ENCODE data around the gene ADAMTS8. TPM values are rescaled to one million over a fixed set of nuclear protein-coding genes. Genes with fewer than 3 reads are reported as not detected.
A peak's percentile ranks its signal among the peaks of the same experiment; 100 is the strongest.

ADAMTS8 gene
- total and polyA plus RNA-seq, 9 donors, result 5.3 to 14.4 (median 10.7) TPM

DNA sequence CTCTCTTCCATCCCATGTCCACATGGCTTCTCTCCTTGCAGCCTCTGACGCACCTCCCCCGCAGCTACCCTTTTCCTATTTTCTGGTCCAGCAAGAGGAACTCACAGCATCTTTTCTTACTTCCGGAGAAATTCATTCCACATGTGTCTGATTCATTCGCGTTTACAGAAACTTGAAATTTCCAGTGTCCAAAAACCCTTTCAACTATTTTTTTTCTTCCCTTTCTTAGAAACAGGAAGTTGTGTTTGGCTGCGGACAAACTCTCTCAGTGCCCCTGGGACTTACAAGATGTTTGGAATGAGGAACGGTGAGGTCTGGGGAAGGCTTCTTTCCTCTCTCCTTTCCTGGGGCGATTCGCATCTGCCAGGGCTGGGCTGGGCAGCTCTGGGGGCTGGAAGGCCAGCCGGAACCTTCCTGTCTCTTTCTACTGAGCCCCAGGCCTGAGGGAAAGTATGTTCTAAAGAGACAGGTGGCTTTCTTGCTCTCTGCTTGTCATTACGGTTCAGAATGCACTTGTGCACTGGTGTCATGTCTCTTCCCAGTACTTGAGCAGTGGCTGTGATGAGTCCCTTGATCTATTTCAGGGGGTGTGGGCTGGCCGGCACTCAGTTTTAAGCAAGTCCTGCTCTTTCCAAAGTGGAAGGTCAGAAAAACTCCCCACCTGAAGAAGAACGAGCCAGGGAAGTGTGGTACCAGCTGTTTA, 27.5 kb downstream of the ADAMTS8 start:
- WGBS (ENCODE audit: insufficient coverage), result 3% methylated on average over 6 of the region's 13 CpGs
- DNase-seq, result peak; percentile 95
- Histone ChIP-seq H3K4me1 (ENCODE audit: control insufficient read depth, insufficient read depth, low read length) (peaks cover 54% of the 10 kb centered on the region), H3K27ac (ENCODE audit: low read length) (peak overlapping the region; percentile 69), H3K4me3 (ENCODE audit: low read length) (no peak overlapping the region), H3K27me3 (ENCODE audit: control insufficient read depth, insufficient read depth, low read length) (peaks cover 2% of the 10 kb centered on the region), H3K36me3 (ENCODE audit: control insufficient read depth, insufficient read depth, low read length) (no peaks in the 10 kb centered on the region), H3K9me3 (replicated peaks; ENCODE audit: control insufficient read depth, low read depth, low read length) (no peaks in the 10 kb centered on the region)

DNA sequence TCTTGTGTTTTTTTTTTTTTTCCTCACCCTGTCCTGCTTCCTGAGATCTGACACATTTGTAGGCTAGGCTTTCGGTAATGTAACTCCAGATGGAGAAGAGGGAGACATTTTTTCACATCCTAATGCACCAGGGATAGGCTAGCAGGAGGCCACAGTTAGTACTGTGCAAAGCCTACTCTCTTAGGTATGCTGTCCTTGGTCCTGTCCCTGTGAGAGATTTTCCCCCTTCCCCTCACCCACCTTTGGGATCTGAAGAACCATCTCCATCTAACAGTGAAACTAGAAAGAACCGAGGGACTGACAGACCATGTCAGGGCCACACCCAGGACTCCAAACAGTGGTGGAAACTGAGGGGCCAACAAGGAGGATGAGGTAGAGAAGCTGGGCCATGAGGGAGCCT, 29.2 kb downstream of the ADAMTS8 start:
- Histone ChIP-seq H3K9me3 (replicated peaks; ENCODE audit: control insufficient read depth, low read depth, low read length) (no peaks in the 10 kb centered on the region), H3K4me3 (ENCODE audit: low read length) (no peak overlapping the region), H3K27me3 (ENCODE audit: control insufficient read depth, insufficient read depth, low read length) (peaks cover 2% of the 10 kb centered on the region)

DNA sequence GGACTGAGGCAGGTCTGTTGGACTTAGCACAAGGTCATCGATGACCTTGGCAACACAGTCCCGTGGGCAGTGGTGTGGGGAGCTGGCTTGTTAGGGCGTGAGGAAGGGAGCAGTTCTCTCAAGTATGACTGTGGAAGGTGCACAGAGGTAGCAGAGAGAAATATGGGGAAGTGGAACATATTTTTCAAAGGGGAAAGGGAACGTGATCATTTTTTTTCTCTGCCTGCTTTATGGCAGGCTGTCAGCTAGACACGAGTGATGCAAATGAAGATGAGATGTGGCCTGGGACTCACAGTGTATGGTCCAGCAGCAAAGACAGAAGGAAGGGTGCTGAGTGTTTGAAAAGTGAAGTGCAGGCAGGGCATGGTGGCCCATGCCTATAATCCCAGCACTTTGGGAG, 30.6 kb downstream of the ADAMTS8 start:
- Histone ChIP-seq H3K9me3 (replicated peaks; ENCODE audit: control insufficient read depth, low read depth, low read length) (no peaks in the 10 kb centered on the region), H3K27ac (ENCODE audit: low read length) (no peak overlapping the region), H3K4me1 (ENCODE audit: control insufficient read depth, insufficient read depth, low read length) (peaks cover 39% of the 10 kb centered on the region), H3K4me3 (ENCODE audit: low read length) (no peak overlapping the region), H3K36me3 (ENCODE audit: control insufficient read depth, insufficient read depth, low read length) (no peaks in the 10 kb centered on the region), H3K27me3 (ENCODE audit: control insufficient read depth, insufficient read depth, low read length) (no peaks in the 10 kb centered on the region)
- 86% methylated on average over 5 of the region's 5 CpGs for WGBS (ENCODE audit: insufficient coverage)
- no peak for DNase-seq

More for the DNA sequence above, 29.2 kb downstream of the ADAMTS8 start:
- peaks cover 49% of the 10 kb centered on the region for H3K4me1 ChIP-seq (ENCODE audit: control insufficient read depth, insufficient read depth, low read length)
- H3K36me3 ChIP-seq (ENCODE audit: control insufficient read depth, insufficient read depth, low read length), result no peaks in the 10 kb centered on the region
- no peak for DNase-seq
- whole genome bisulfite sequencing (ENCODE audit: insufficient coverage), result no CpG with 5 or more reads among the region's 2 CpGs
- H3K27ac ChIP-seq (ENCODE audit: low read length), result no peak overlapping the region

DNA sequence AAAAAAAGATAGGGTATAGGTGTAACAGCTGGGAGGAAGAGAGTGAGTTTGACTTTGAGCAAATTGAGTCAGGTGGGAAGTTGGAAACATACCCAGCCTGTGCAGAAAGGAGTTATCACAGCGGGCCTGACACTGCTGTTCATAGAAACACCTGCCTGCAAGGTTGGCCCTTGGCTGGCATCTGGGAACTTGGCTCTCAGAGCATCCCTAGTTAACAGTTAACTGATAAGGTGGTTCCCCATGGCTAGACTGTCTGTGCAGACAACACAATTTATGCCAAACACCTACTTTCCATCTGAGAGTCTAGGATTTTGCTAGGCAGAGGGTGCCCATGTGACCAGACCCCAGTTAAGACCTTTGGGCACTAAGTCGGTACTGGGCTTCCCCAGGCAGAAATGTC, 31.4 kb downstream of the ADAMTS8 start:
- Histone ChIP-seq H3K9me3 (replicated peaks; ENCODE audit: control insufficient read depth, low read depth, low read length) (no peaks in the 10 kb centered on the region), H3K27ac (ENCODE audit: low read length) (no peak overlapping the region), H3K27me3 (ENCODE audit: control insufficient read depth, insufficient read depth, low read length) (peaks cover 4% of the 10 kb centered on the region), H3K36me3 (ENCODE audit: control insufficient read depth, insufficient read depth, low read length) (no peaks in the 10 kb centered on the region), H3K4me3 (ENCODE audit: low read length) (no peak overlapping the region), H3K4me1 (ENCODE audit: control insufficient read depth, insufficient read depth, low read length) (peaks cover 36% of the 10 kb centered on the region)
- no peak for DNase-seq
- WGBS (ENCODE audit: insufficient coverage), result 80% methylated on average over 2 of the region's 2 CpGs

DNA sequence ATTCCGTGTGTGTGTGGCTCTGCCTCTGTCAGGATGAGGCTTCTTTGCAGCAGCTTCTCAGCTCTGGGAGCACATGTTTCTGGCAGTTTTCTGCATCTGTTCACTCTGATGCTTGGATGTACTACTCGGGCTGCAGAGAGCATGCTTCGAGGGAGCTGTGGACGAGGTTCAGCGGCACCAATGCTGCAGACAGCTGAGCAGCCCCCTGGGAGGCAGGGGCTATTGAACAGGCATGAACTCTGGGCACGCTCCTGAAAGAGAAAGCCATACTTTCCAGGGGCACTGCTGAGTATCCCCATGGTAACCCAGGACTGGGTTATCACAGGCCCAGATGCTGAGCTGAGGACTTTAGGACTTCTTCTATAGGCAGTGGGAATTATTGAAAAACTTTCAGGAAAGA, 33.8 kb downstream of the ADAMTS8 start:
- H3K4me1 ChIP-seq (ENCODE audit: control insufficient read depth, insufficient read depth, low read length), result peaks cover 28% of the 10 kb centered on the region
- peaks cover 7% of the 10 kb centered on the region for H3K27me3 ChIP-seq (ENCODE audit: control insufficient read depth, insufficient read depth, low read length)
- H3K27ac ChIP-seq (ENCODE audit: low read length), result no peak overlapping the region
- H3K4me3 ChIP-seq (ENCODE audit: low read length), result no peak overlapping the region
- WGBS (ENCODE audit: insufficient coverage), result 23% methylated on average over 6 of the region's 6 CpGs
- DNase-seq, result peak; percentile 33
- H3K36me3 ChIP-seq (ENCODE audit: control insufficient read depth, insufficient read depth, low read length), result no peaks in the 10 kb centered on the region
- no peaks in the 10 kb centered on the region for H3K9me3 ChIP-seq (replicated peaks; ENCODE audit: control insufficient read depth, low read depth, low read length)

DNA sequence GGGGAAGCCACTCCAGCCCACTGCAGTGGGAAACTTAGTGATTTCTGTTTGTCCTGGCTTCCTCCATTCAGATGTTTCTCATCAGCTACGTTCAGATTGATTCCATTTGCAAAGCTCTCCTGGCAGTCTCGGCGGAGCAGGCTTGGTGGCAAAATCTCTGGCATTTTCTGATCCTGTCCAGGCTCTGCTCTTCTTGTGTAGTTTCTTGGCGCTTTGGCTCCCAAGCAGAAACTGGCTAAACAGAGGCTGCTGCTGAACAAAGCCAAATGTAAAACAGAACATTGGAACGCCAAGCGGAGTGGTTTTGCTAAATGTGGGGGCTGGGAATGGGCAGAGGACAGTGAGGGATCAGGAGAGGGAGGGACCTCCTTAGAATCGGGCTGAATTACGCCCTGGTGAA, 36.7 kb downstream of the ADAMTS8 start:
- 21% methylated on average over 7 of the region's 8 CpGs for WGBS (ENCODE audit: insufficient coverage)
- peak; percentile 38 for DNase-seq

DNA sequence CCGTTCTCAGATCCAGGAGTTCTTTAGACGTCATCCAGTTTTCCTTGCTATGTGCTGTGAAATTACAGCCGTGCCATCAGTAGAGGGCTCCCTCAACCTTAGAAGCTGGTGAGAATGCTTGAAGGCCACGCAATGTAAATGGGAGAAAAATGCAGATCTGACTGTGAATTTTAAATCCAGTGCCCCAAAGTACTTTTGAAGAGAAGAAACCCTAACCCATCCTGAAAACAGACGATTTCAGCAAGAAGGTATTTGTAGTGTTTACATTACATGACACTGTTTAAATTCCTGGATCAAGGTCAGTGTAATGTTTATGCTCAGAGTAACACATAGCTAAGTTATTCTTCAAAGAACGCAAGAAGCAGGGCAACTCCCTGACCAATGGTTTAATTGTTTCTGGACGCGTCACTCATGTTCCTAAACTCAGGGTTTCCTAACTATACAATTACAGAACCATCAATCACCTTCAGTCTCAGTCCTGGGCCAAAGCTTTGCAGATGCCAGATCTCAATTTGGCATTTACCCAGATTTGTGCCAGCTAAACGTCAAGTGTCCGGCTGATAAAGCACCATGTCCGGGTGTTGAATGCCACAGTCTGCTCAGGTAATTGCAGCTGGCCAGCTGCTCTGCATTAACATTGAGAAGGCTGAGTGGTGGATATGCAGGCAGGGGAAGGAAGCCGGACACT, 38.2 kb downstream of the ADAMTS8 start:
- DNase-seq, result peak; percentile 75
- Histone ChIP-seq H3K27ac (ENCODE audit: low read length) (no peak overlapping the region), H3K9me3 (replicated peaks; ENCODE audit: control insufficient read depth, low read depth, low read length) (no peaks in the 10 kb centered on the region), H3K4me1 (ENCODE audit: control insufficient read depth, insufficient read depth, low read length) (peaks cover 38% of the 10 kb centered on the region), H3K4me3 (ENCODE audit: low read length) (no peak overlapping the region), H3K36me3 (ENCODE audit: control insufficient read depth, insufficient read depth, low read length) (no peaks in the 10 kb centered on the region), H3K27me3 (ENCODE audit: control insufficient read depth, insufficient read depth, low read length) (peaks cover 7% of the 10 kb centered on the region)
- 51% methylated on average over 8 of the region's 12 CpGs for WGBS (ENCODE audit: insufficient coverage)

More for the DNA sequence above, 36.7 kb downstream of the ADAMTS8 start:
- peaks cover 7% of the 10 kb centered on the region for H3K27me3 ChIP-seq (ENCODE audit: control insufficient read depth, insufficient read depth, low read length)
- peaks cover 38% of the 10 kb centered on the region for H3K4me1 ChIP-seq (ENCODE audit: control insufficient read depth, insufficient read depth, low read length)
- no peak overlapping the region for H3K4me3 ChIP-seq (ENCODE audit: low read length)
- H3K9me3 ChIP-seq (replicated peaks; ENCODE audit: control insufficient read depth, low read depth, low read length), result no peaks in the 10 kb centered on the region
- no peaks in the 10 kb centered on the region for H3K36me3 ChIP-seq (ENCODE audit: control insufficient read depth, insufficient read depth, low read length)
- H3K27ac ChIP-seq (ENCODE audit: low read length), result no peak overlapping the region

DNA sequence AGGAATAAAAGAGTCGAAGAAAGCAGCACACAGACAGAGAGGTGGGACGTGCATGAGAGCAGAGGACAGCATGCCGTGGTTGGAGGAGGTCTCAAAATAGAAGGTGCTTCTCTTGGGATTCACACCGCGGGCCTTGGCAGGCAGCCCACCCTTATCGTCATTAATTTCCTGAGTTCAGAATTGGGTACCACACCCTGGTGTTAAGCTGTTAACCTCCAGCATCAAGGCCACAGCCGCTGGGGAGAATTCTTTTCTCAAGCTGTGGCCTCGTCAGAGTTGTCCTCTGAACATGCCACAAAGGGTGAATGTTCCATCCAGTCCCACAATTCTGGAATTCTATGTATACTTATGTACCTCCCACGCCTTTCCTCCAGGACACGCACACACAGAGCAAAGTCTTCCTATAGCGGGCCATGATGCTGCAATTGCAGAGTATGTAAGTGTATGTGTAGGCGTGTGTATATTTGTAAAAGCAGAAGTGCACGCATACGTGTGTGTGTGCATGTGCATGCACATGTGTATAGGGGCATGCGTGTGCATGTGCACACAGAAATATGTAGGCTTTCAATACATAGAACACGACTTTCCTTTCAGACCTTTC, 39.0 kb downstream of the ADAMTS8 start:
- Histone ChIP-seq H3K36me3 (ENCODE audit: control insufficient read depth, insufficient read depth, low read length) (no peaks in the 10 kb centered on the region), H3K4me1 (ENCODE audit: control insufficient read depth, insufficient read depth, low read length) (peaks cover 36% of the 10 kb centered on the region), H3K9me3 (replicated peaks; ENCODE audit: control insufficient read depth, low read depth, low read length) (no peaks in the 10 kb centered on the region), H3K27ac (ENCODE audit: low read length) (no peak overlapping the region), H3K4me3 (ENCODE audit: low read length) (no peak overlapping the region), H3K27me3 (ENCODE audit: control insufficient read depth, insufficient read depth, low read length) (peaks cover 7% of the 10 kb centered on the region)
- peak; percentile 54 for DNase-seq
- 63% methylated on average over 7 of the region's 16 CpGs for WGBS (ENCODE audit: insufficient coverage)

DNA sequence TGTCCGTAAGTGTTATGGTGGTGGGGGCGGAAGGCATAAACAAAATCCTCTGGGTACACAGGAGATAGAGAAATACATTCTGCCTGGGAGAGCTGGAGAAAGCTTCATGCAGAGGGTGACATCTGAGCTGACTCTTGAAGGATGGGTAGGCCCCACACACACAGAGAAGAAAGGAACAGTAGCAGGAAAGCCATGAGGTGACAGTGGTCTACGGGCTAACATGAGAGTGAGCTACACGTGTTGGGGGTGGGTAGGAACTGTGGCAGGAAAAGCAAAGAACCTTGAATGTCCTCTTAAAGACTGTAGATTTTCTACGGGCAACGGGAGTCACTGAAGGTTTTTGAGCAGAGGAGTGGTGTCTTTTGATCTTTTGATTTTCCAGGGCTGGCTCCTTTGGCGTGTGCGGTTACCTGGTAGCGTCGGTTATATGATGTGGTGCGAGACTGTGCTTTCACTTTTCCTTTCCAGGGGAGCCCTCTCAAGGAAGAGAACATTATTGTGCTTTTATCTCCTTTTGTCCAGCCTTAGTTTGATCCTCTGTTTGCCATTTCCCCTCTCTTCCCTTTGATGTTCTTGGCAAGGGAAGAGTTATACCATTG, 39.7 kb downstream of the ADAMTS8 start:
- DNase-seq, result no peak
- Histone ChIP-seq H3K27me3 (ENCODE audit: control insufficient read depth, insufficient read depth, low read length) (peaks cover 7% of the 10 kb centered on the region), H3K4me1 (ENCODE audit: control insufficient read depth, insufficient read depth, low read length) (peaks cover 38% of the 10 kb centered on the region), H3K36me3 (ENCODE audit: control insufficient read depth, insufficient read depth, low read length) (no peaks in the 10 kb centered on the region), H3K4me3 (ENCODE audit: low read length) (no peak overlapping the region), H3K27ac (ENCODE audit: low read length) (no peak overlapping the region), H3K9me3 (replicated peaks; ENCODE audit: control insufficient read depth, low read depth, low read length) (no peaks in the 10 kb centered on the region)
- WGBS (ENCODE audit: insufficient coverage), result 80% methylated on average over 9 of the region's 11 CpGs

DNA sequence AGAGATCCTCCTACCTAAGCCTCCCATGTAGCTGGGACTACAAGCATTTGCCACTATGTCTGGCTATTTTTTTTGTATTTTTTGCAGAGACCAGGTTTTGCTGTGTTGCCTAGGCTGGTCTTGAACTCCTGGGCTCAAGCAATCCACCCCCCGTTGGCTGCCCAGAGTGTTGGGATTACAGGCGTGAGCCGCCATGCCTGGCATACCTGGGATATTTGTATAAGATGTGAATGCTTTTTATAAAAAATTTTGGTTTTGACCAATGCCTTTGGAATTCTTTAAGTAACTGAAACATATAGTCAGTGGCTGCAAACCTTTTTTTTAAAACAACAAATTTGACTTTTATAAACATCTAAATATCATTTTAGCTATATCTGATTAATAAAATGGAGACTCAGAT, 42.4 kb downstream of the ADAMTS8 start:
- Histone ChIP-seq H3K36me3 (ENCODE audit: control insufficient read depth, insufficient read depth, low read length) (no peaks in the 10 kb centered on the region), H3K27me3 (ENCODE audit: control insufficient read depth, insufficient read depth, low read length) (no peaks in the 10 kb centered on the region), H3K4me1 (ENCODE audit: control insufficient read depth, insufficient read depth, low read length) (peaks cover 40% of the 10 kb centered on the region), H3K27ac (ENCODE audit: low read length) (no peak overlapping the region), H3K4me3 (ENCODE audit: low read length) (no peak overlapping the region), H3K9me3 (replicated peaks; ENCODE audit: control insufficient read depth, low read depth, low read length) (no peaks in the 10 kb centered on the region)
- WGBS (ENCODE audit: insufficient coverage), result 72% methylated on average over 3 of the region's 3 CpGs
- DNase-seq, result no peak

Data from muscle of leg (tissue), 11 donors.